T-helper 17 cell (primary cell): ENCODE measurements around the gene TRIM23. TPM values are rescaled to one million over a fixed set of nuclear protein-coding genes. Genes with fewer than 3 reads are reported as not detected.

Source experiments
- ATAC-seq: fragments of 150-1000 bp; cut with Tn5 transposase; 2 replicates; pipeline ENCODE4 v1.10.0; 2021; ENCODE audit warnings: mild to moderate bottlenecking, moderate library complexity
- DNase-seq, 3 donors: peaks; one replicate each; pipeline versions ENCODE4 v3.0.0 to v3.0.0-alpha.2; 2020 to 2021
- H3K9me3 ChIP-seq: one replicate; pipeline ENCODE4 v1.7.0; 2013; ENCODE audit warnings: low read length, mild to moderate bottlenecking; ENCODE audit not compliant: control insufficient read depth, poor library complexity, severe bottlenecking
- H3K27ac Mint-ChIP-seq: one replicate; pipeline ENCODE4 v1.8.0; 2022; ENCODE audit warnings: mild to moderate bottlenecking, moderate library complexity, mixed read lengths
- H3K27me3 Mint-ChIP-seq: one replicate; pipeline ENCODE4 v1.8.0; 2022; ENCODE audit warnings: mixed read lengths
- H3K36me3 Mint-ChIP-seq: one replicate; pipeline ENCODE4 v1.8.0; 2022; ENCODE audit warnings: low read depth, mixed read lengths
- H3K4me1 Mint-ChIP-seq: one replicate; pipeline ENCODE4 v1.8.0; 2022; ENCODE audit warnings: mild to moderate bottlenecking, mixed read lengths
- H3K4me3 Mint-ChIP-seq: one replicate; pipeline ENCODE4 v1.8.0; 2022; ENCODE audit warnings: mild to moderate bottlenecking, moderate library complexity, mixed read lengths
- total RNA-seq, 4 donors: library from RNA in 2 of 4; stranded (reverse) in 2 of 4; gene quantifications; one replicate each; pipeline ENCODE4 v1.2.3 and lab custom pipeline; 2022 to 2026

TRIM23 gene
- total RNA-seq (10 to 100 TPM; 15.2 to 18.4 TPM), total RNA-seq (lab: John Stamatoyannopoulos, UW) (22.8 to 39.7 reads per million in 2 donors)

DNA sequence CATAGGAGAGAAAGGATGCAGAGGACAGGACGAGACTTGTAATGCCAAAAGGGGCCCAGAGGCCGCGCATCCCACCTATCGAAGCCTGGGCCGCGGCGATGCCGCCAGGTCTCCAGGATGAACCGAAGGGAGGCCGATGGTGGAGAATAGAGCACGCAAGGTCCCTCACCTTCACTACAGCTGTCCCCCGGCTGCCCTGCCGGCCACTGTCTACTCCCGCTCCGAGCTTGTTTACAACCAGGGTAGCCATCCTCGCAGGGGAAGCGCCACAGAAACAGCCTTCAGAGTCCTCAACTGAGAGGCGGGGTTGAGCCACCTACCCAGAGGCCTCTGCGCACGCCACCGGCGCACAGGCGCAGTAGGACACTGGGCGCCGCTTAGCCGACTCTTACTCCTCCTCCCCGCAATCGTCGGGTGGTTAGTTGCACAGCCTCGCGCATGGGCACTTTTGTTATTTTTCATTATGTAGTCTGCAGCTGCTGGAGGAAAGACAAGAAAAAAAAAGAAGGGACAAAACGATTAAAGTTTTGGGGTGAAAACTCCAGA is at the start of gene TRIM23:
TSS of gene TRIM23 (minus strand) at position 309 of the 546 bp plus-strand sequence. CDS start at position 250, 59 bp downstream.
- Mint-ChIP-seq H3K27me3 (no peaks in the 10 kb centered on the region), H3K27ac (peak within 1 kb of the TSS; percentile 99), H3K4me1 (peaks cover 30% of the 10 kb centered on the region), H3K36me3 (no peaks in the 10 kb centered on the region), H3K4me3 (peak within 1 kb of the TSS; percentile 98)
- peak; percentile 93 for ATAC-seq
- H3K9me3 ChIP-seq: no peaks in the 10 kb centered on the region
- DNase-seq: peak; percentile 86 to 88 (median 86)

DNA sequence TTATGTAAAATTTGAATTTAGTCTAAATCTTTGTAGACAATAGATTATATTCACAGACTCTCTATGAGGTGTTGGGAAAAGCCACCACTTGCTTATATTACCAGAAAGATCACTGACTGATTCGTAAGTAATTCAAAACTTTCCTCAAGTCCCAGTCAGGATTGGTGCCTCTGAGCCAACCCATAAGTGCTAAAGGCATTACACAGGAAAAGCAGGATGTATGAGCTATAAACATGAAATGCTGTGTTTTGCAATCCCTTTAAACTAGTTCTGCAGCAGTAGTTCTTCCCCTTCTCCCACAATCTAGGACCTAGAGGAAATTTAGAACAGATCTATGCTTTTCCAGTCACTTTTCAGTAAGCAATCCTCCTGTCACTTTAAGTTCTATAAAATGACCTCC is 48.7 kb upstream of the TRIM23 start:
- ATAC-seq (no peak), DNase-seq (no peak)
- peaks cover 25% of the 10 kb centered on the region for H3K36me3 Mint-ChIP-seq
- no peaks in the 10 kb centered on the region for H3K27me3 Mint-ChIP-seq
- no peaks in the 10 kb centered on the region for H3K9me3 ChIP-seq
- no peak overlapping the region for H3K4me3 Mint-ChIP-seq
- peaks cover 24% of the 10 kb centered on the region for H3K4me1 Mint-ChIP-seq
- H3K27ac Mint-ChIP-seq: no peak overlapping the region

DNA sequence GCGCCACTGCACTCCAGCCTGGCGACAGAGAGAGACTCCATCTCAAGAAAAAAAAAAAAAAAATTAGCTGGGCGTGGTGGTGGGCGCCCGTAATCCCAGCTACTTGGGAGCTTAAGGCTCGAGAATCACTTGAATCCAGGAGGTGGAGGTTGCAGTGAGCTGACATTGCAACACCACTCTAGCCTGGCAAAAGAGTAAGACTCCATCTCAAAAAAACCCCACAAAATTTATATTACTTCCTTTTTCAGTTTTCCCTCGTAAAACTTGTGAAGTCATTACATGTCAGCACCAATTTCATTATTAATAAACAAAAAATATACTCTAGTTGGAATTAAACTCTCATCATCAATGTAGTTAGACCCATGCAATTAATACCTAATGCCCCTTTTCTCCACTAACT is 44.6 kb upstream of the TRIM23 start:
- DNase-seq (no peak), ATAC-seq (no peak)
- peaks cover 6% of the 10 kb centered on the region for H3K36me3 Mint-ChIP-seq
- no peaks in the 10 kb centered on the region for H3K27me3 Mint-ChIP-seq
- no peaks in the 10 kb centered on the region for H3K9me3 ChIP-seq
- no peak overlapping the region for H3K27ac Mint-ChIP-seq
- peaks cover 2% of the 10 kb centered on the region for H3K4me1 Mint-ChIP-seq
- H3K4me3 Mint-ChIP-seq: no peak overlapping the region

DNA sequence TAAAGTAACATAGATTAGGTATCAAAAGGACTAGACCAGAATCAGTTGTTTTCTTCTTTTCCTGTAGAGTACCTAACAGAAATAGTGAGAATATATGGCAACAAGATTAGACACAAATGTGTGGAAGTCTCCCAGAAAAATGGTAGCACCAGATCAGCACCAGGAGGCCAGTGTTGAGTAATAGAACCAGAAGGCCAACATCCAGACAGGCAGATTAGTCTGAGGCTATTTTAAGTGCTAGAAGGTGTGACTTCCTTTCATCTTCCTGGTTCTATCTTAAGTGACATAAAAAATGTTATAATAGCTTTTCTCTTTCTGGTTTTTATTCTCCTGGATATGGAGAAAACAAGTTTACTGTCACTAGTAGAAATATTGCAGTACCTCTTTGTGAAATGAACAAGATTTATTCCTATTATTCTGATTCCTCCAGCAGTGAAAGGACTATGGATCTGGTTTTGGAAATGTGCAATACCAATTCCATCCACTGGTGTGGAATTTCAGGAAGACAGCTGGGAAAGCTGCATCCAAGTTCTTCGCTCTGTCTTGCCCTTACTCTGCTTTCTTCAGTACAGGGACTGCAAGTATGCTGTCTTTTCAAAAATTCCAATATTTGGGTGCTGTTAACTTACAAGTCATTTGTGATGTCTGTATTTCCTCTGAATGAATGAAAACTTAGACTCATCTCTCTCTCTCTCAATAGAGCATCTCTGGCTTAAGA is 39.8 kb upstream of the TRIM23 start:
- no peak for DNase-seq
- no peaks in the 10 kb centered on the region for H3K9me3 ChIP-seq
- Mint-ChIP-seq H3K27me3 (no peaks in the 10 kb centered on the region), H3K36me3 (peaks cover 3% of the 10 kb centered on the region), H3K4me1 (peaks cover 3% of the 10 kb centered on the region), H3K4me3 (no peak overlapping the region), H3K27ac (peak overlapping the region; percentile 54)
- no peak for ATAC-seq

DNA sequence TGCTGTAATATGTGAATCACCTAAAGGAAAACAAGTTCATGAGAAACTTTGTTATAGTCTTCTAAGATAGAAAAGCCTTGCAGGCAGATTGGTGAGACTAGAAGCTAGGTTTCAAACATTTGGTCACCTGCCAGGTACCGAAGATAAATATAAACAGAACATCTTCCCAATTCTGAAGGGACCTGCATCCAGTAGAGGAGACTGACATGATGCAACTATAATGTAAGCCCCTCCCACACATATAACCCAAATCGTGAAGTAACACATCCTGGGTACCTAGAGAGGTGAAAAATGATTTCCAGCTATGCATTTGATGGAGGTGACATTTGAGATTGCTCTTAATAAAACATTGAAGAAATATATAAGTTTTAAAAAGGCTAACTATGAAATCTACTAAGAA is 30.6 kb upstream of the TRIM23 start:
- Mint-ChIP-seq H3K4me3 (no peak overlapping the region), H3K4me1 (peaks cover 3% of the 10 kb centered on the region), H3K36me3 (peaks cover 2% of the 10 kb centered on the region), H3K27me3 (no peaks in the 10 kb centered on the region), H3K27ac (no peak overlapping the region)
- DNase-seq (no peak), ATAC-seq (no peak)
- H3K9me3 ChIP-seq: no peaks in the 10 kb centered on the region

DNA sequence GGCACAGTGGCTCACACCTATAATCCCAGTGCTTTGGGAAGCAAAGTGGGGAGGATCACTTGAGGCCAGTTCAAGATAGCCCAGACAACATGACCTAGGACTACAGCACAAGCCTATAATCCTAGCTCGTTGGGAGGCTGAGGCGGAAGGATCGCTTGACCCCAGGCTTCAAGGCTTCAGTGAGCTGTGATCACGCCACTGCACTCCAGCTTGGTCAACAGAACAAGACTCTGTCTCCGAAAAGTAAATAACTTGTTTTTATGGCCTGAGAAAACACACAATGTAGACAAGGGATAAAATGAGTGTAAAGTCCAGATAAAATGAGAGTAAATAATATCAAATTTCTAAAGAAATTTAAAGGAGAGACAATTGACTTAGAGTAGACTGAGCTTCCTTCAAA is 27.0 kb upstream of the TRIM23 start:
- no peak for ATAC-seq
- Mint-ChIP-seq H3K27me3 (no peaks in the 10 kb centered on the region), H3K36me3 (peaks cover 2% of the 10 kb centered on the region)

DNA sequence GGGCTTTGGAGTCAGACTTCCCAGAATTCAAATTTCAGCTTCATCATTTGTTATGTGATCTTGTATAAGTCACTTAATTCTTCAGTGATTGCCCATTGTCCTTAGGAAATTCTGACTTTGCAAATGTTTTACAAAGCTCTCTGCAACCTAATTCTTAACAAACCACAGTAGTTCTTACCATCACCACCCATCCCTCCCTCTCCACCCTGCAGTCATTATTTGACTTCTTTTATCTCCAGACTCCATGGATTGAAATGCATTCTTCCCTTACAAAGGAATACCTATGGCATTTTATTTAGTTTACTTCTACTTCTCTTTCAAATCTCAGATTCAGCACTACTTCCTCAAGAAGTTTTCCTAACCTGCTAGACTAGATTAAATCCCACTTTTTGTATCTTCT is 23.8 kb upstream of the TRIM23 start:
- no peaks in the 10 kb centered on the region for H3K9me3 ChIP-seq
- H3K36me3 Mint-ChIP-seq: peaks cover 3% of the 10 kb centered on the region
- peak overlapping the region; percentile 74 for H3K27ac Mint-ChIP-seq
- H3K4me3 Mint-ChIP-seq: no peak overlapping the region
- H3K4me1 Mint-ChIP-seq: peaks cover 10% of the 10 kb centered on the region
- ATAC-seq (no peak), DNase-seq (no peak)
- H3K27me3 Mint-ChIP-seq: no peaks in the 10 kb centered on the region

More for the DNA sequence above, 27.0 kb upstream of the TRIM23 start:
- H3K9me3 ChIP-seq: no peaks in the 10 kb centered on the region
- DNase-seq: no peak
- Mint-ChIP-seq H3K4me1 (peaks cover 11% of the 10 kb centered on the region), H3K4me3 (no peak overlapping the region), H3K27ac (no peak overlapping the region)

DNA sequence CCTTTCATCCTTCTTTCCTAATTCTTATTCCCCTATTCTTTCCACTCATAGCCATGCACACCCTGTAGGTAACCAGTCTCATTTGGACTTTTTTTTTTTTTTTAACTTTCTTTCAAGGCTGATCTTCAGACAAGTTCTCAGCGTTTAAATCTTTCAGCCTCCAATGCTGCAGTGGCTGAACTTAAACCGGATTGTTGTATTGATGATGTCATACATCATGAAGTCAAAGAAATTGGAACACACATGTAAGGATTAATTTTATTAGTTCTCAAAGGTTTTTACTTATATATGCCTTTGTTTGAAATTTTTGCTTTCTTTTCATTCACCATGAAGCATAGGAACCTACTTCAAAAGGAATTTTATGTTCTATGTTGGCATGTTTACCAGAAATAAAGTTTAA is 22.8 kb upstream of the TRIM23 start:
- H3K27ac Mint-ChIP-seq: peak overlapping the region; percentile 32
- peaks cover 10% of the 10 kb centered on the region for H3K4me1 Mint-ChIP-seq
- peaks cover 3% of the 10 kb centered on the region for H3K36me3 Mint-ChIP-seq
- H3K4me3 Mint-ChIP-seq: no peak overlapping the region
- H3K27me3 Mint-ChIP-seq: no peaks in the 10 kb centered on the region
- DNase-seq: no peak
- H3K9me3 ChIP-seq: no peaks in the 10 kb centered on the region
- ATAC-seq: no peak

DNA sequence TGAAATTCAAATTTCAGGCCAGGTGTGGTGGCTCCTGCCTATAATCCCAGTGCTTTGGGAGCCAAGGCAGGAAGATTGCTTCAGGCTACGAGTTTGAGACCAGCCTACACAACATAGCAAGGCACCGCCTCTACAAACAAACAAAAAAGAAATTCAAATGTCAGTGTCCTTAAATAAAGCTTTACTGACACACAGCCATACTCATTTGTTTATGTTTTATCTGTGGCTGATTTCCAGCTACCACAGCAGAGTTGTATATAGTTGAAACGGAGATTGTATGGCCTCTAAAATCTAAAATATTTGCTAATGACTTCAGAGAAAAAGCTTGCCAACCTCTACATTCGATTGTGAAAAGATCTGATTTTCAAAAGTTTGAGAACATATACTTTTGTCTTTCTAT is 16.1 kb upstream of the TRIM23 start:
- Mint-ChIP-seq H3K36me3 (peaks cover 9% of the 10 kb centered on the region), H3K27ac (no peak overlapping the region), H3K27me3 (no peaks in the 10 kb centered on the region), H3K4me3 (no peak overlapping the region), H3K4me1 (no peaks in the 10 kb centered on the region)
- no peaks in the 10 kb centered on the region for H3K9me3 ChIP-seq
- ATAC-seq (no peak), DNase-seq (no peak)

DNA sequence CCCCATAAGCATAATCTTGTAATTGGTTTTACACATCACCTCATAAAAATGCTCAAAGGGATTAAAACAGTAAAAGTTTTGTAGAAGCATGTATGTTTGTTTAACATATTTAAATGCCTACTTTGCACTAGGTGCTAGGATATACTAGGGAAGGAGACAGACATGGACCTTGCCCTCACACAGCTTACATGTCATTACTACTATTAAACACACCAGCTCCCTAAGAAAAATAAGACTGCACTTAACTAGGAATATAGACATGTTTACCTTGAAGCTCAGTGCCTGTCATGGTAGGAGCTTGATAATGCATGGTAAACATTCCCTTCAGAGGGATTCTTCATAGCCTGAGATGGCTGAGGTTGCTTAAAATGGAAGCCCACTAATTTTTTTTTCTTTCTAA is 6.8 kb upstream of the TRIM23 start:
- Mint-ChIP-seq H3K4me1 (peaks cover 14% of the 10 kb centered on the region), H3K27me3 (no peaks in the 10 kb centered on the region), H3K27ac (no peak overlapping the region), H3K36me3 (peaks cover 3% of the 10 kb centered on the region), H3K4me3 (no peak overlapping the region)
- no peak for ATAC-seq
- no peak for DNase-seq
- no peaks in the 10 kb centered on the region for H3K9me3 ChIP-seq

DNA sequence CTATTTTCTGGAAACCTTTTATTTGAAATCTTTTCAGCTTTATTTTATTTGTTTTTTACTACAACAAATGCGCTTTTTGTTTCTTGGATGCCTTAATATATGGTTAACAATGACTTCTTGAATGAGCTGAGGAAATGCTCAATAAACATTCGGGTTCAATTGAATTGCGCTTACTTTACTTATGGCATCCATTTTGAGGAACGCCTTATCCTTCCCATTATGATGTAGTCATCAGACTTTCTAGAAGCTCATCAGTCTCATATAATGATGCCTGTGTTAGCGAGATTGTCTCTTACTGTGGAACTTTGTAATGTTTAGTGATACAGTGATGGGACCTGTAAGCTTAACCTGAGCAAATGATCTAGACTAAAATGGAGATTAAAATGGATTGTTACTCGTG is 1.6 kb upstream of the TRIM23 start:
- Mint-ChIP-seq H3K27me3 (no peaks in the 10 kb centered on the region), H3K4me3 (peak overlapping the region; percentile 79), H3K36me3 (peaks cover 3% of the 10 kb centered on the region), H3K4me1 (peaks cover 34% of the 10 kb centered on the region), H3K27ac (peak overlapping the region; percentile 99)
- no peak for ATAC-seq
- DNase-seq: no peak
- H3K9me3 ChIP-seq: no peaks in the 10 kb centered on the region

DNA sequence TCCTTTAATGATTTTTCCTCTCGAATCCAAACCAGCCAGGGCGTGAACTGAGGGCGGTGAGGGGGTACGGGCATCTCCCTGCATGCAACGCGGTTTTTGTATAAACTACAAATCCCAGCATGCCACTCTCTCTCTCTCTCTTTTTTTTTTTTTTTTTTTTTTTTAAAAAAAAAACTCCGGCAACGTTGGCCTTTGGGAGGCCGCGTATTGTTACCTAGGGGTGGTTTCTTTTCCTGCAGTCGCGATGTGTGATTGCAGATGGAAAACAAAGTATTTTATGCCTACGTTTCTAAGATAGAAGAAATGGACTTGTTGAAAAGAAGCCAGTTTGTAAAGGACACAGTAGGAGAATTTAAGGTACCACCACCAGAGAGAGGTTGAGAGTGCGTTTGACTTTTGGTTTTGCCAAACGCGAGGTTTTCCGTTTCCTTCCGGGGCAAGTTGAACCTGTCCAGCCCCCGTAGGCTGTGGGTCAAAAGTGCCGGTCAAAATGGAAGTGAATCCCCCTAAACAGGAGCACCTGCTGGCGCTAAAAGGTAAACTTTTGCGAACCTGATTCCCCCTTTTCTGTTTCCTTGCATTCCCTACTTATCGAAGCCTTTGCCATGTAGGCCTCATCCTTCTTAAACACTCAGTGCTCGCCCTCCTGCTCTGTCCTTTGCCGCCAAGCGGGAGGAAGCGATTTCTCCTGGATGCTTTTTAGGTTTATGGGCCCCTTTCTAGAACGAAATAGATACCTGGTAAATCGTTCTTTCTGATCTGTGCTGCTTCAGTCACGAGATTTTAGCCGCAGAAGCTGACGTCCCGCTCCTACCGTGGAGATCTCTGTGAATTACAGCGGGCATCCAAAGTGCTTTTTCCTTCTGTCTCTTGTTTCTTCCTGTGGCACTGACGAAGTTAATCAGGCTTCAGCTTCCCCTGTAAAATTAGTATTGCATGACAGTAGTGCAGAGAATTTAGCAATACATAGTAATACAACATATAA is 730 bp upstream of the TRIM23 start, which contains the start of the genes SHLD3 and TRAPPC13:
TSS of gene SHLD3 (plus strand) at position 457 of the 985 bp plus-strand sequence. CDS start 4,561 bp downstream, outside the sequence.
TSS of gene TRAPPC13 (plus strand) at position 457 of the 985 bp plus-strand sequence. CDS start at position 491, 34 bp downstream.
- peaks cover 3% of the 10 kb centered on the region for H3K36me3 Mint-ChIP-seq
- peaks cover 34% of the 10 kb centered on the region for H3K4me1 Mint-ChIP-seq
- no peaks in the 10 kb centered on the region for H3K9me3 ChIP-seq
- H3K4me3 Mint-ChIP-seq: peak within 1 kb of the TSS; percentile 98
- H3K27me3 Mint-ChIP-seq: no peaks in the 10 kb centered on the region
- peak; percentile 65 to 77 (median 70) for DNase-seq
- H3K27ac Mint-ChIP-seq: peak within 1 kb of the TSS; percentile 99
- peak; percentile 79 for ATAC-seq

DNA sequence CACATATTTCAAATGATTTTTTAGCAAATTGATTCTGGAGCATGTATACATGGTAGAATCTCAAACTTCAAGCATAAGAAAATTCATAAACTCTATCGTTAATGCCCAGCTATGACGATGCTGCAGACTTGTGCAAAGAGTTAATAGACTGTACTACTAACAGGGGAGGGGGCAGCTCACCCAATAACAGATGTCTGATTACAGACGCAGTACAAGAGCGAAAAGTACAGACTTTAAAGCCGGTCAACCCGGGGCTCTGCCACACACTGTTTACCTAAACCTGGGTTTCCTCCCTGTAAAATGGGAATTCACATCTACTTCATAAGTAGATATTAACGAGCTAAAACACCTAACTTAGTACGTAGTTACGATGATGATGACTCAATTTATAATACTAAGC is 651 bp downstream of the TRIM23 start:
- no peaks in the 10 kb centered on the region for H3K27me3 Mint-ChIP-seq
- peaks cover 32% of the 10 kb centered on the region for H3K4me1 Mint-ChIP-seq
- peak overlapping the region; percentile 98 for H3K4me3 Mint-ChIP-seq
- no peaks in the 10 kb centered on the region for H3K36me3 Mint-ChIP-seq
- DNase-seq: no peak
- H3K27ac Mint-ChIP-seq: peak overlapping the region; percentile 99
- ATAC-seq: no peak
- H3K9me3 ChIP-seq: no peaks in the 10 kb centered on the region
